HG02588 (cell line): ENCODE results near the gene MARS1.
A peak's percentile ranks its signal among the peaks of the same experiment; 100 is the strongest.

Experiments used
- ATAC-seq: cut with Tn5 transposase; IDR thresholded peaks from one replicate; pipeline ENCODE4 v1.9.1; 2021; ENCODE audit warnings: mild to moderate bottlenecking, moderate library complexity; ENCODE audit not compliant: unreplicated experiment

Gene MARS1

GRCh38 chr12:57470970-57471656 lies 16.8 kb upstream of the MARS1 start:
- ATAC-seq = no peak

GRCh38 chr12:57471661-57472060 lies 16.2 kb upstream of the MARS1 start:
- no peak for ATAC-seq

- ATAC-seq = no peak
Observed at GRCh38 chr12:57472391-57472790, 15.5 kb upstream of the MARS1 start.

- no peak for ATAC-seq
Observed at GRCh38 chr12:57473392-57473791, 14.5 kb upstream of the MARS1 start.

- ATAC-seq = no peak
Observed at GRCh38 chr12:57473886-57474285, 14.0 kb upstream of the MARS1 start.

GRCh38 chr12:57474430-57474829 lies 13.4 kb upstream of the MARS1 start:
- ATAC-seq = no peak

- no peak for ATAC-seq
Observed at GRCh38 chr12:57474862-57475261, 13.0 kb upstream of the MARS1 start.

- ATAC-seq = peak; percentile 13
Observed at GRCh38 chr12:57475271-57476161, 12.4 kb upstream of the MARS1 start.

GRCh38 chr12:57476162-57476992 lies 11.5 kb upstream of the MARS1 start:
- ATAC-seq = peak; percentile 48

- no peak for ATAC-seq
Observed at GRCh38 chr12:57476993-57477709, 10.7 kb upstream of the MARS1 start.

GRCh38 chr12:57477710-57478681 lies 9.9 kb upstream of the MARS1 start:
- peak; percentile 44 for ATAC-seq

- no peak for ATAC-seq
Observed at GRCh38 chr12:57479043-57479375, 8.9 kb upstream of the MARS1 start.

- ATAC-seq = no peak
Observed at GRCh38 chr12:57479376-57480115, 8.3 kb upstream of the MARS1 start, which contains the start of gene ARHGAP9. Gene ARHGAP9, minus strand, starts transcription at chr12:57479866. Its CDS starts 460 bp downstream, at chr12:57479406.

- no peak for ATAC-seq
Observed at GRCh38 chr12:57481671-57482070, 6.2 kb upstream of the MARS1 start.

- ATAC-seq = no peak
Observed at GRCh38 chr12:57483466-57483865, 4.4 kb upstream of the MARS1 start.

GRCh38 chr12:57485695-57486094 lies 2.2 kb upstream of the MARS1 start:
- no peak for ATAC-seq

- ATAC-seq = no peak
Observed at GRCh38 chr12:57487055-57487596, 742 bp upstream of the MARS1 start.

- ATAC-seq = no peak
Observed at GRCh38 chr12:57488402-57489156, 711 bp downstream of the MARS1 start.
